SK-N-SH treated with all-trans-retinoic acid at 6 μM for 48 hours (cell line): Measurements from ENCODE around the gene NBPF1.
"Not testable (repeated sequence)": the region's sequence is repeated elsewhere in the genome, so short reads cannot be mapped to it uniquely, and the experiment has no call there.

Experiments
- ARNTL ChIP-seq: fragments of 450-650 bp; formaldehyde crosslinking; IDR thresholded peaks from 2 replicates; pipeline ENCODE4 v1.5.0; 2020; ENCODE audit warnings: low read depth, mild to moderate bottlenecking, moderate library complexity, borderline replicate concordance
- RARB ChIP-seq: fragments of 250-450 bp; sonication (Bioruptor Pico); IDR thresholded peaks from 2 replicates; pipeline ENCODE4 v1.8.0; 2021; ENCODE audit warnings: mild to moderate bottlenecking, moderate library complexity
- SNAI2 ChIP-seq: fragments of 250-450 bp; sonication (Bioruptor Pico); IDR thresholded peaks from 2 replicates; pipeline ENCODE4 v1.5.0; 2020; ENCODE audit warnings: mild to moderate bottlenecking, moderate library complexity
- TOX ChIP-seq: fragments of 250-450 bp; sonication (Bioruptor Pico); IDR thresholded peaks from 2 replicates; pipeline ENCODE4 v1.8.0; 2021; ENCODE audit warnings: mild to moderate bottlenecking, moderate library complexity, borderline replicate concordance
- ZC3H10 ChIP-seq: fragments of 250-450 bp; sonication (Bioruptor Pico); IDR thresholded peaks from 2 replicates; pipeline ENCODE4 v1.5.1; 2021; ENCODE audit warnings: mild to moderate bottlenecking, moderate library complexity
- ZFP3 ChIP-seq: fragments of 250-450 bp; sonication (Bioruptor Pico); IDR thresholded peaks from 2 replicates; pipeline ENCODE4 v1.5.0; 2020; ENCODE audit warnings: mild to moderate bottlenecking, moderate library complexity
- ZFP30 ChIP-seq: fragments of 450-650 bp; formaldehyde crosslinking; IDR thresholded peaks from 2 replicates; pipeline ENCODE4 v1.5.0; 2022; ENCODE audit warnings: mild to moderate bottlenecking, moderate library complexity
- ZNF565 ChIP-seq: fragments of 450-650 bp; formaldehyde crosslinking; conservative IDR thresholded peaks from 2 replicates; pipeline ENCODE4 v1.5.0; 2020; ENCODE audit warnings: low read depth, mild to moderate bottlenecking, moderate library complexity
- ZNF70 ChIP-seq: fragments of 450-650 bp; formaldehyde crosslinking; IDR thresholded peaks from 2 replicates; pipeline ENCODE4 v1.5.0; 2020; ENCODE audit warnings: mild to moderate bottlenecking, moderate library complexity
- TF ChIP-seq, protein P1 (sequence below): fragments of 250-450 bp; sonication (Bioruptor Pico); IDR thresholded peaks from 2 replicates; pipeline ENCODE4 v1.8.0; 2021; ENCODE audit warnings: low read depth, mild to moderate bottlenecking, moderate library complexity, borderline replicate concordance
- TF ChIP-seq, protein P2 (sequence below): fragments of 250-450 bp; sonication (Bioruptor Pico); IDR thresholded peaks from 2 replicates; pipeline ENCODE4 v1.8.0; 2020; ENCODE audit warnings: mild to moderate bottlenecking, moderate library complexity, borderline replicate concordance
- TF ChIP-seq, protein P3 (sequence below): fragments of 250-450 bp; sonication (Bioruptor Pico); IDR thresholded peaks from 2 replicates; pipeline ENCODE4 v1.5.1; 2020; ENCODE audit warnings: low read depth, mild to moderate bottlenecking, moderate library complexity
- TF ChIP-seq, protein P4 (sequence below): fragments of 250-450 bp; sonication (Bioruptor Pico); IDR thresholded peaks from 2 replicates; pipeline ENCODE4 v1.5.0; 2020; ENCODE audit warnings: mild to moderate bottlenecking, moderate library complexity
- TF ChIP-seq, protein P5 (sequence below): fragments of 250-450 bp; sonication (Bioruptor Pico); IDR thresholded peaks from 2 replicates; pipeline ENCODE4 v1.5.1; 2021; ENCODE audit warnings: mild to moderate bottlenecking, moderate library complexity

DNA sequence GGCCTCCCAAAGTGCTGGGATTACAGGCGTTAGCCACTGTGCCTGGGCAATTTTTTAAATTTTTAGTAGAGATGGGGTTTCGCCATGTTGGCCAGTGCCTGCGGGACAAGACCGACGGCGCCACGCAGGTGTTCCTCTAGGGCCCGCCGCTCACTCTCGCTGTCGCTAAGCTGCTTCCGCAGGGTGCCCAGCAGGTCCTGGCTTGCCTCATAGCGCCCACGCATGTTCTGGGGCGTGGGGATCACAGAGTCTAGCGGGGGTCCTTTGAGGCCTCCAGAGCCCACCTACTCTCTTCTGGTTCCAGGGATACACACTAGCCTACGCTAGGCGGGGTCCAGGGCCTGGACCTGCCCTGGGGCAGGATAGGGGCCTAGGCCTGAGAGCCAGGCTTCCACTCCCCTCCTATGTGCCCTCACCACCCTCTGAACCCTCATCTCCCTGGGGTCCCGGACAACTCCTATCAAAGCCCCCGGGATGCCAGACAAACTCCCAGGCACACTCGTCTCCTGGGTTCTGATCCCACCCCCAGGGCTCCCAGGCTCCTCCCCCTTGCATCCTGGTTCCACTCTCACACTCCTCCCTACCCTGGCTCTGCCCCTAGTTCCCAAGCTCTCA, 16.7 kb upstream of the NBPF1 start:
- TF ChIP-seq ZFP3 (CRISPR knock-in tag); SNAI2; ZNF565 (CRISPR knock-in tag); ARNTL; ZFP30 (CRISPR knock-in tag); ZNF70; ZC3H10 (CRISPR knock-in tag); RARB (CRISPR knock-in tag); TOX (CRISPR knock-in tag): not testable (repeated sequence)
- TF ChIP-seq, protein P1, sequence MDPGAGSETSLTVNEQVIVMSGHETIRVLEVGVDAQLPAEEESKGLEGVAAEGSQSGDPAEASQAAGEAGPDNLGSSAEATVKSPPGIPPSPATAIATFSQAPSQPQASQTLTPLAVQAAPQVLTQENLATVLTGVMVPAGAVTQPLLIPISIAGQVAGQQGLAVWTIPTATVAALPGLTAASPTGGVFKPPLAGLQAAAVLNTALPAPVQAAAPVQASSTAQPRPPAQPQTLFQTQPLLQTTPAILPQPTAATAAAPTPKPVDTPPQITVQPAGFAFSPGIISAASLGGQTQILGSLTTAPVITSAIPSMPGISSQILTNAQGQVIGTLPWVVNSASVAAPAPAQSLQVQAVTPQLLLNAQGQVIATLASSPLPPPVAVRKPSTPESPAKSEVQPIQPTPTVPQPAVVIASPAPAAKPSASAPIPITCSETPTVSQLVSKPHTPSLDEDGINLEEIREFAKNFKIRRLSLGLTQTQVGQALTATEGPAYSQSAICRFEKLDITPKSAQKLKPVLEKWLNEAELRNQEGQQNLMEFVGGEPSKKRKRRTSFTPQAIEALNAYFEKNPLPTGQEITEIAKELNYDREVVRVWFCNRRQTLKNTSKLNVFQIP (CRISPR knock-in tag), result not testable (repeated sequence)
- TF ChIP-seq, protein P2, sequence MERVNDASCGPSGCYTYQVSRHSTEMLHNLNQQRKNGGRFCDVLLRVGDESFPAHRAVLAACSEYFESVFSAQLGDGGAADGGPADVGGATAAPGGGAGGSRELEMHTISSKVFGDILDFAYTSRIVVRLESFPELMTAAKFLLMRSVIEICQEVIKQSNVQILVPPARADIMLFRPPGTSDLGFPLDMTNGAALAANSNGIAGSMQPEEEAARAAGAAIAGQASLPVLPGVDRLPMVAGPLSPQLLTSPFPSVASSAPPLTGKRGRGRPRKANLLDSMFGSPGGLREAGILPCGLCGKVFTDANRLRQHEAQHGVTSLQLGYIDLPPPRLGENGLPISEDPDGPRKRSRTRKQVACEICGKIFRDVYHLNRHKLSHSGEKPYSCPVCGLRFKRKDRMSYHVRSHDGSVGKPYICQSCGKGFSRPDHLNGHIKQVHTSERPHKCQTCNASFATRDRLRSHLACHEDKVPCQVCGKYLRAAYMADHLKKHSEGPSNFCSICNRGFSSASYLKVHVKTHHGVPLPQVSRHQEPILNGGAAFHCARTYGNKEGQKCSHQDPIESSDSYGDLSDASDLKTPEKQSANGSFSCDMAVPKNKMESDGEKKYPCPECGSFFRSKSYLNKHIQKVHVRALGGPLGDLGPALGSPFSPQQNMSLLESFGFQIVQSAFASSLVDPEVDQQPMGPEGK (CRISPR knock-in tag), result not testable (repeated sequence)
- TF ChIP-seq, protein P3, sequence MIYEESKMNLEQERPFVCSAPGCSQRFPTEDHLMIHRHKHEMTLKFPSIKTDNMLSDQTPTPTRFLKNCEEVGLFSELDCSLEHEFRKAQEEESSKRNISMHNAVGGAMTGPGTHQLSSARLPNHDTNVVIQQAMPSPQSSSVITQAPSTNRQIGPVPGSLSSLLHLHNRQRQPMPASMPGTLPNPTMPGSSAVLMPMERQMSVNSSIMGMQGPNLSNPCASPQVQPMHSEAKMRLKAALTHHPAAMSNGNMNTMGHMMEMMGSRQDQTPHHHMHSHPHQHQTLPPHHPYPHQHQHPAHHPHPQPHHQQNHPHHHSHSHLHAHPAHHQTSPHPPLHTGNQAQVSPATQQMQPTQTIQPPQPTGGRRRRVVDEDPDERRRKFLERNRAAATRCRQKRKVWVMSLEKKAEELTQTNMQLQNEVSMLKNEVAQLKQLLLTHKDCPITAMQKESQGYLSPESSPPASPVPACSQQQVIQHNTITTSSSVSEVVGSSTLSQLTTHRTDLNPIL (CRISPR knock-in tag), result not testable (repeated sequence)
- TF ChIP-seq, protein P4, sequence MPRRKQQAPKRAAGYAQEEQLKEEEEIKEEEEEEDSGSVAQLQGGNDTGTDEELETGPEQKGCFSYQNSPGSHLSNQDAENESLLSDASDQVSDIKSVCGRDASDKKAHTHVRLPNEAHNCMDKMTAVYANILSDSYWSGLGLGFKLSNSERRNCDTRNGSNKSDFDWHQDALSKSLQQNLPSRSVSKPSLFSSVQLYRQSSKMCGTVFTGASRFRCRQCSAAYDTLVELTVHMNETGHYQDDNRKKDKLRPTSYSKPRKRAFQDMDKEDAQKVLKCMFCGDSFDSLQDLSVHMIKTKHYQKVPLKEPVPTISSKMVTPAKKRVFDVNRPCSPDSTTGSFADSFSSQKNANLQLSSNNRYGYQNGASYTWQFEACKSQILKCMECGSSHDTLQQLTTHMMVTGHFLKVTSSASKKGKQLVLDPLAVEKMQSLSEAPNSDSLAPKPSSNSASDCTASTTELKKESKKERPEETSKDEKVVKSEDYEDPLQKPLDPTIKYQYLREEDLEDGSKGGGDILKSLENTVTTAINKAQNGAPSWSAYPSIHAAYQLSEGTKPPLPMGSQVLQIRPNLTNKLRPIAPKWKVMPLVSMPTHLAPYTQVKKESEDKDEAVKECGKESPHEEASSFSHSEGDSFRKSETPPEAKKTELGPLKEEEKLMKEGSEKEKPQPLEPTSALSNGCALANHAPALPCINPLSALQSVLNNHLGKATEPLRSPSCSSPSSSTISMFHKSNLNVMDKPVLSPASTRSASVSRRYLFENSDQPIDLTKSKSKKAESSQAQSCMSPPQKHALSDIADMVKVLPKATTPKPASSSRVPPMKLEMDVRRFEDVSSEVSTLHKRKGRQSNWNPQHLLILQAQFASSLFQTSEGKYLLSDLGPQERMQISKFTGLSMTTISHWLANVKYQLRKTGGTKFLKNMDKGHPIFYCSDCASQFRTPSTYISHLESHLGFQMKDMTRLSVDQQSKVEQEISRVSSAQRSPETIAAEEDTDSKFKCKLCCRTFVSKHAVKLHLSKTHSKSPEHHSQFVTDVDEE (CRISPR knock-in tag), result not testable (repeated sequence)
- TF ChIP-seq, protein P5, sequence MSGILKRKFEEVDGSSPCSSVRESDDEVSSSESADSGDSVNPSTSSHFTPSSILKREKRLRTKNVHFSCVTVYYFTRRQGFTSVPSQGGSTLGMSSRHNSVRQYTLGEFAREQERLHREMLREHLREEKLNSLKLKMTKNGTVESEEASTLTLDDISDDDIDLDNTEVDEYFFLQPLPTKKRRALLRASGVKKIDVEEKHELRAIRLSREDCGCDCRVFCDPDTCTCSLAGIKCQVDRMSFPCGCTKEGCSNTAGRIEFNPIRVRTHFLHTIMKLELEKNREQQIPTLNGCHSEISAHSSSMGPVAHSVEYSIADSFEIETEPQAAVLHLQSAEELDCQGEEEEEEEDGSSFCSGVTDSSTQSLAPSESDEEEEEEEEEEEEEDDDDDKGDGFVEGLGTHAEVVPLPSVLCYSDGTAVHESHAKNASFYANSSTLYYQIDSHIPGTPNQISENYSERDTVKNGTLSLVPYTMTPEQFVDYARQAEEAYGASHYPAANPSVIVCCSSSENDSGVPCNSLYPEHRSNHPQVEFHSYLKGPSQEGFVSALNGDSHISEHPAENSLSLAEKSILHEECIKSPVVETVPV (CRISPR knock-in tag), result not testable (repeated sequence)
